Measurements from ENCODE around the gene PCBP3. TPM values are rescaled to one million over a fixed set of nuclear protein-coding genes. Genes with fewer than 3 reads are reported as not detected.

Gene PCBP3
- total RNA-seq, 1 donor from 2014 or later, result 14.0 TPM

DNA sequence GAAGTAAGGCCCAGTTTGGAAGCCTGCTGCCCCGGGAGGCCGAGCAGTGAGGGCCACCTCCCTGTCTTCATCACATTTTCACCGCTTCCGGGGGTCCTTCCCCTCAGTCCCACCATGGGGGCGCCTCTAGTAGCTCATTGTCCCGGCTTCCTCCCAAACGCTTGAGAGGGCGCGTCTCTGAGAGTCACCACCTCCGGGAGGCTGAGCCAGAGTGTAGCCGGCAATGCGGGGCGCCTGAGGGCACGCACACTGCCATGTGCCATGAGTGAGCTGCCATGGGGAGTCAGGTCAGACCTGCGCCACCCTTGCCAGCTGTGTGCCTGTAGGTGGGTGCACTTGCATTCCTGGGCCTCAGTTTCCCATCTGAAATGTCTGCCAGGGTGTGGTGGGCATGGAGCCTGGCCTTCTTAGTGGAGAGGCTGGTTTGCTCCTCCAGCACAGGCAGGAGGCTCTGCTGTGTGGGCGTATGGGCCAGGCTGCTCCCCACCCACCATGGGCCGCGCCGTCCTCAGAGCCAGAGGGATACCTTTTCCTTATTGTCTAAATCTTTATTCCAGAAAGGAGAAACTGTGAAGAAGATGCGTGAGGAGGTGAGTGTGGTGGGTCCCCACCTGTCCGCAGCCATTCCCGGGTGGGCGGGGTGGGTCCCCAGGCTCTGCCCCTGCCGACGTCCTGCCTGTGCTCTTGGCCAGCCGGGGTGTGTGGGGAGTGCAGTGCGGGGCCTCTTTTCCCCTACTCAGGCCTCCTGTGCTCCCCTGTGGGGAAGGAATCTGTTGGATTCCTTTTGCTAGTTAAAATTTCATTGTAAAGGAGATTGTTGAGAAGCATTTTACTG, 256.7 kb downstream of the PCBP3 start:
- intact Hi-C loops (cut with micrococcal nuclease), result no loop called here

- intact Hi-C loops (cut with micrococcal nuclease), result no loop called here
Observed at GRCh38 chr21:45901061-45901690, 257.7 kb downstream of the PCBP3 start.

DNA sequence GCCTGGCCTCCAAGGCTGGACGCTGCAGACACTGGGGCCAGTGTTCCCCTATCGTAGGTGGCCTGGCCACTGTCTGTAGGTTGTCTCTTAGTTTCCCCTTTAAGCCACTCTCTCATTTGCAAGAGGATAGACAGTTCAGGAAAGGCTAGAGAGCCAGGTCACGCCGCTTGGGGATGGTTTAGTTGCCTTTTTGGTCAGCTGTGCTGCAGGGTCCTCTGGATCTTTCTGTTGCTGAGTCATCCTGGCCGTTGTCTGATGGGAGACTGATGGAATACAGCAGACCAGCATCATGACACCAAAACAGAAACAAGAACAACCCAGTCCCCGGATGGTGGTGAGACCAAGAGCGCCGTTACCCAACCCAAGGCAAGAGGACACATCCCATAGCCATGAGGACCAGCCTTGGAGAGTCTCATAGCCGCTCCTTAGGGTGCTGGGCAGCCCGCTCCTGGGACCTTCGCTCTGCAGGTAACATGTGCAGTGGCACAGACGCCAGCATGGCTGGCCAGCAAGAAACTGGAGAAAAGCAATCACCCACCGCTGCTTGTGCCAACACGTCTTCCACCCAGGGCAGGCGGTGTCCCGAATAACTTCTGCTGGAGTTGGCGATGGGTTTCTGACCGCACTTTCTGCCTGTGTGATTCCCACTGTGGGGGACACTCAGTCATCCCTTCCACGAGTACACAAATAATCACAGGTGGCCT, 258.9 kb downstream of the PCBP3 start:
- intact Hi-C loops (cut with micrococcal nuclease), result no loop called here

GRCh38 chr21:45905196-45905595, 261.7 kb downstream of the PCBP3 start:
- intact Hi-C loops (cut with micrococcal nuclease), result no loop called here

GRCh38 chr21:45906196-45906805, 262.8 kb downstream of the PCBP3 start:
- intact Hi-C loops (cut with micrococcal nuclease), result no loop called here

GRCh38 chr21:45906859-45907258, 263.3 kb downstream of the PCBP3 start:
- intact Hi-C loops (cut with micrococcal nuclease), result no loop called here

DNA sequence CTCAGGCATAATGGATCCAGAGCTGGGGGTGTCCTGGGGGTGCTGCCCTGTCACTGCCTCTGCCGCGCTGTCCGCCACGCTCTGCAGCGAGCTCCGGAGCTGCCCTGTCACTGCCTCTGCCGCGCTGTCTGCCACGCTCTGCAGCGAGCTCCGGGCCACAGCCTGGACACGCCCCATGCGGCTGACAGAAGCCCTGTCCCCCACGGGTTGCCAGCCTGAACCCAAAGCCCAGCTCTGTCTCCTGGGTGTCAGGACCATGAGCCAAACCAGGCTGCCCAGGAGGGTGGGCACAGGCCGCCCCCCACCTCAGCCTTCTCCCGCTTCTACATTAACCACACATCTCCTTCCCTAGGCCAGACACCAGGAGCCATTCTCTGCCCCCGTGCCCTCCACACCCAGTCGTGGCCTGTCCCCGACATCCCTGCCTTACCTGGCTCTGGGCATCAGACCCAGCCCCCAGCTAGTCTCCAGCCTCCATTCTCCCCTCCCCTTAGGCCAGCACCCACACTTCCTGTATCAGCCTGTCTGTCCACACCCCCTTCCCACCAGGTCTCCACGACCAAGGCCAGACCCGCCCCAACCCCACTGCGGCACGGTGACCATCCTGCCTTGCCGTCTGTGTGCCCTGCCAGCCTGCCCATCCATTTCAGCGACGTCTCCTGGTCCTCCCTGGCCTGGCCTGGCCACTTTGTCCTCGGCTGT, 265.2 kb downstream of the PCBP3 start:
- intact Hi-C loops (cut with micrococcal nuclease), result no loop called here

GRCh38 chr21:45909238-45909988, 265.9 kb downstream of the PCBP3 start:
- intact Hi-C loops (cut with micrococcal nuclease), result no loop called here

- intact Hi-C loops (cut with micrococcal nuclease), result no loop called here
Observed at GRCh38 chr21:45910155-45910547, 266.6 kb downstream of the PCBP3 start.

DNA sequence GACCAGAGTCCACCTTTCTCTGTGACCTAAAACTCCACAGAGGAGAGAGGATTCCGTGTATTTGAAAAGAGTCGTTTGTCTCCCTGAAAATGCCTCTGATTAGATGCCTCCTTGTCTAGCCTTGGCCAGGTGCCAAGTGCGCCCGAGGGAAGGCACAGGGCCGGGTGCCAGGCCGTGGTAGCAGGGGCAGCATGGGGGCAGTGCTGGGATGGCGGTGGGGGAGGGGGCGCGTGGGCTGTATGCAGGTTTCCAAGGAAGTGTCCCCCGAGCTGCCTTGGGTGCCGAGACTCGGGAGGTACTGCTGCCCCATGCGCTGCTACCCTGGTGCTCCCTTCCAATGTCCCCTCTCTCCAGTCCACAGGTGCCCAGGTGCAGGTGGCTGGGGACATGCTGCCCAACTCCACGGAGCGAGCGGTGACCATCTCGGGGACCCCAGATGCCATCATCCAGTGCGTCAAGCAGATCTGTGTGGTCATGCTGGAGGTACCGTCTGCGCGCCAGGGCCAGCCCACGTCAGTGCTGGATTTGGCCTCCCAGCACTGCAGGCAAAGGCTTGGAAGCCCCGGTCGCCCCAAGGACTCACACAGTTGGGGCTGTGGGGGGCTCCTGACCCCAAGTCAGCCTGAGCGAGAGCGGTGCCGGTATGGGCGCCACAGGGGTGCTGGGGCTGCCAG, 267.2 kb downstream of the PCBP3 start:
- intact Hi-C loops (cut with micrococcal nuclease), result no loop called here

DNA sequence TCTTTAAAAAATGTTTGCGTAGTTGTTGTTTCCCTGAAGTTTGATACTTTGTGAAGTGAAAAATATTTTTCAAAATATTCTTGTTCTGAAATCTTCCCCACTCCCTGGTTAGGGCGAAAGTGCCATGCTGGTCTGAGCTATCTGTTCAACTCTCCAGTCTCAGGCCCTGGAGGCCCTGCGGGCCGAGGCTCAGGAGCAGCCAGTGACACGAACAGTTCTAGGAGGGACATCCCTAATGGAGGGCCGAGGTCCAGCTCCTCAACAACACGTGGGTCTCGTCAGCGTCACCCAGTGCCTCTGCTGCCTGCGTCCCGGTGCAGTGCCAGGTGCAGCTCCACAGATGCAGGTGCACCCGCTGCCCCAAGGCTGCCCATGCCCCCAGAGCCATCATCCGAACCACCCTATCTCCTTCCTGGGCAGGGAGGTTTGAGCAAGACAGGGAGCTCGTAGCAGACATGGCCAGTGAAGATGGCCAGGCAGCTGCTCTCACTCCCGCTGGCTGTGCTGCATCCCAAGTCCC, 268.3 kb downstream of the PCBP3 start:
- intact Hi-C loops (cut with micrococcal nuclease), result no loop called here

- intact Hi-C loops (cut with micrococcal nuclease), result no loop called here
Observed at GRCh38 chr21:45912611-45913417, 269.3 kb downstream of the PCBP3 start.

- intact Hi-C loops (cut with micrococcal nuclease), result no loop called here
Observed at GRCh38 chr21:45913418-45913765, 269.9 kb downstream of the PCBP3 start.

DNA sequence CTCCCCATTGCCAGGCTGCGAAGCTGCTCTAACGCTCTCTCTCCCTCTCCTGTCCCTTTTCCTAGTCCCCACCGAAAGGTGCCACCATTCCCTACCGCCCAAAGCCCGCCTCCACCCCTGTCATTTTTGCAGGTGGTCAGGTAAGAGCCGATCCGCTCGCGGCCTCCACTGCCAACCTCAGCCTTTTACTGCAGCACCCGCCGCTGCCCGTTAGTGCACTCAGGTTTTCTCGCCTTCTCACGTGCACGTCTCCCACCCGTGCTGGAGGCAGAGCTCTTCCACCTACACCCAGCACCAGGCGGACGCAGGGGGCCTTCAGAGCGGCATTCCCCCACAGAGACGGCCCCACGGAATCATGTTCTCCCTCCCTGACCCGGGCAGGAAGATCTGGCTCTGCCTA, 270.4 kb downstream of the PCBP3 start:
- intact Hi-C loops (cut with micrococcal nuclease), result no loop called here

DNA sequence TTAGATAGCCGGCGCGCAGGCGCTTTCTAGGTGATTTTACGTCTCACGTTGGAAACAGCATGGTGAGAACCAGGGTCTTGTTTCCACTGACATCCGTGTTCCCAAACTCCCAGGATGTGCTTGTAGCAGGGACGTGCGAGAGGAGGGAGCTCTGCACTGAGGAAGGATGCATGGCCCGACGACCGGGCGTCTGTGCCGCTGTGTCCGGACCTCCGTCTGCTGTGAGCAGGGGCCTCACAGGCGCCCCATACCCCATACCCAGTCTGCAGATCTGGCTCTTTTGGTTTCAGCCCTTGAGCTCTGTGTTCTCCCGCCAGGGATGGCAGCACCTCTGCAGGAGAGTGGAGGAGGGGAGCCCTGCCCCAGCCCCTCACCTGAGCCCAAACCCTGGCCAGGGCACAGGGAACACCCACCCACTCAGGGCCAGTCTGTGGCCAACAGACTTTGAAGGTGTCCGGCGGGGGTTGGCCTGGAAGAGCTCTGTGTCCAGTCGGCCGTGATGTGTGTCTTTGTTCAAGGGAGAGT, 270.9 kb downstream of the PCBP3 start:
- intact Hi-C loops (cut with micrococcal nuclease), result no loop called here

- intact Hi-C loops (cut with micrococcal nuclease), result no loop called here
Observed at GRCh38 chr21:45916011-45916840, 272.7 kb downstream of the PCBP3 start.

DNA sequence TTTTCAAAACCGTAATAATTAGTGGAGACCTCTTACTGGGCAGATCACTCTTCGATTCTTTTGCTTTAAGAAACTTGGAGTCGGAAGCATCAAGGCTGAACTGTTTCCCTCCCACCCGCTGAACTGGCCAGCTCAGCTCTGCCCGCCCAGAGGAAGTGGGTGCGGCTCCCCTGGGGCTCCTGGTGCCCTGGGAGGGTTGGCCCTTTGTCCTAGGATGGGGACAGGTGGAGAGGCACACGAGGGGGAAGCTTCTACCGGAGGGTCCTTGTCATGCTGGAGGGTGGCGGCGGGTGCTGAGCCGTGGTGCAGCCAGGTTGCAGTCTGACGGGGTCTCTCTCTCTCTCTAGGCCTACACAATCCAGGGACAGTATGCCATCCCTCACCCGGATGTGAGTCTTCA, 273.7 kb downstream of the PCBP3 start:
- intact Hi-C loops (cut with micrococcal nuclease), result no loop called here

DNA sequence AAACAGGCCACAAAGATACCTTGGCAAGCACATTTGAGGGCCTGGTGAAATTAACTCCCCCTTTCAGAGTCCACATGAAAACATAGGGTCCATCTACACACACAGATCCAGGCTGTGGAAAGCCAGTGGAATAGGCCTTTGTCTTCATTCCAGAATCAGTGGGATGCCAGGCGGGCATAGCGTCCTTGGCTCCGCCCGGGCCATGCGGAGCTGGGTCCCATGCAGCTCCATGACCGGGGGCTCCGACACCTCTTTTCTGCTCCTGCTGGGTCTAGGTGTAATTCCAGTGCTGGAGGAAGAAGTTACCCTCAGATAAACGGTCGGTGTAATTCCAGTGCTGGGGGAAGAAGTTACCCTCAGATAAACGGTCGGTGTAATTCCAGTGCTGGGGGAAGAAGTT, 274.5 kb downstream of the PCBP3 start:
- intact Hi-C loops (cut with micrococcal nuclease), result no loop called here

Data from T-helper 1 cell treated with Interleukin-12 subunit alpha and Interleukin-12 subunit beta and Interleukin-4 antibody, amounts not matched to agents 30 ng/mL and 1 ng/mL, for 36 hours (primary cell).